ENCODE measurements around the gene EPHA3. TPM values are rescaled to one million over a fixed set of nuclear protein-coding genes. Genes with fewer than 3 reads are reported as not detected.

Gene EPHA3
- total and polyA plus RNA-seq, 7 donors, result 0.12 to 2.4 (median 0.64) TPM

GRCh38 chr3:89217148-89217685 is 109.8 kb downstream of the EPHA3 start:
- TF ChIP-seq, protein P1, sequence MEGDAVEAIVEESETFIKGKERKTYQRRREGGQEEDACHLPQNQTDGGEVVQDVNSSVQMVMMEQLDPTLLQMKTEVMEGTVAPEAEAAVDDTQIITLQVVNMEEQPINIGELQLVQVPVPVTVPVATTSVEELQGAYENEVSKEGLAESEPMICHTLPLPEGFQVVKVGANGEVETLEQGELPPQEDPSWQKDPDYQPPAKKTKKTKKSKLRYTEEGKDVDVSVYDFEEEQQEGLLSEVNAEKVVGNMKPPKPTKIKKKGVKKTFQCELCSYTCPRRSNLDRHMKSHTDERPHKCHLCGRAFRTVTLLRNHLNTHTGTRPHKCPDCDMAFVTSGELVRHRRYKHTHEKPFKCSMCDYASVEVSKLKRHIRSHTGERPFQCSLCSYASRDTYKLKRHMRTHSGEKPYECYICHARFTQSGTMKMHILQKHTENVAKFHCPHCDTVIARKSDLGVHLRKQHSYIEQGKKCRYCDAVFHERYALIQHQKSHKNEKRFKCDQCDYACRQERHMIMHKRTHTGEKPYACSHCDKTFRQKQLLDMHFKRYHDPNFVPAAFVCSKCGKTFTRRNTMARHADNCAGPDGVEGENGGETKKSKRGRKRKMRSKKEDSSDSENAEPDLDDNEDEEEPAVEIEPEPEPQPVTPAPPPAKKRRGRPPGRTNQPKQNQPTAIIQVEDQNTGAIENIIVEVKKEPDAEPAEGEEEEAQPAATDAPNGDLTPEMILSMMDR (IDR thresholded peaks at IDR 0.05), result no peak
- Histone ChIP-seq H3K4me1 (no peaks in the 10 kb centered on the region), H3K36me3 (ENCODE audit: insufficient read depth in 1 of 2, low read depth in 1 of 2) (no peaks in the 10 kb centered on the region), H3K27me3 (ENCODE audit: insufficient read depth in 3 of 3, low read length in 2 of 3) (no peaks in the 10 kb centered on the region), H3K9me3 (no peaks in the 10 kb centered on the region), H3K4me3 (no peak overlapping the region), H3K27ac (no peak overlapping the region)
- WGBS, 3 donors, result 24 to 33% (median 25%) methylated on average over 6 of the region's 6 CpGs
- no peak for ATAC-seq
- DNase-seq, result no peak
- intact Hi-C loops (cut with DNase I), result no loop called here

GRCh38 chr3:89221924-89222323 is 114.5 kb downstream of the EPHA3 start:
- DNase-seq, result no peak
- Histone ChIP-seq H3K27ac (no peak overlapping the region), H3K9me3 (no peaks in the 10 kb centered on the region), H3K4me3 (no peak overlapping the region), H3K36me3 (ENCODE audit: insufficient read depth in 1 of 2, low read depth in 1 of 2) (no peaks in the 10 kb centered on the region), H3K27me3 (ENCODE audit: insufficient read depth in 3 of 3, low read length in 2 of 3) (no peaks in the 10 kb centered on the region), H3K4me1 (no peaks in the 10 kb centered on the region)
- no peak for ATAC-seq
- TF ChIP-seq, protein P1 (IDR thresholded peaks at IDR 0.05), result no peak
- intact Hi-C loops (cut with DNase I), result no loop called here
- WGBS, 3 donors, result 73 to 82% (median 75%) methylated on average over 1 of the region's 1 CpG

DNA sequence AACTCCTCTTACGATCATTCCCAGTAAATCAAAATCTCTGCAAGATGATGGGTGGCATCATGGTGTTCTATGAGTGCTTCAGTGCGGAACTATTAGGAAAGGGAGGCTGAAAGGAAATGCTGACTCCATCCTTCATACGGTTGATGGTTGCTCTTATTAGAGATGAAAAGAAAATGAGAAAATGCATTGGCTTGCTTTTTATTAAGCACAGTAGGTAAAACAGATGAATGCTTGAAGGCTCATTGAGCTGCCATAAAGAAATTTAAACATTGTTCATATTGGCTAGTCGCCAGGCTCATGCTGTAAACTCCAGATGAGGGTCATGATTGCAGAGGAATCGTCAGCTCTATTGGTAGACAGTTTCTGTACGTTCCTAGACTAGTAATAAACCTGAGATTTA is 115.8 kb downstream of the EPHA3 start:
- TF ChIP-seq, protein P1 (IDR thresholded peaks at IDR 0.05), result no peak
- Histone ChIP-seq H3K4me1 (no peaks in the 10 kb centered on the region), H3K9me3 (no peaks in the 10 kb centered on the region), H3K4me3 (no peak overlapping the region), H3K27me3 (ENCODE audit: insufficient read depth in 3 of 3, low read length in 2 of 3) (no peaks in the 10 kb centered on the region), H3K36me3 (ENCODE audit: insufficient read depth in 1 of 2, low read depth in 1 of 2) (no peaks in the 10 kb centered on the region), H3K27ac (no peak overlapping the region)
- DNase-seq (no peak), ATAC-seq (no peak)
- intact Hi-C loops (cut with DNase I), result no loop called here
- 65 to 71% (median 68%) methylated on average over 6 of the region's 6 CpGs for WGBS, 3 donors

DNA sequence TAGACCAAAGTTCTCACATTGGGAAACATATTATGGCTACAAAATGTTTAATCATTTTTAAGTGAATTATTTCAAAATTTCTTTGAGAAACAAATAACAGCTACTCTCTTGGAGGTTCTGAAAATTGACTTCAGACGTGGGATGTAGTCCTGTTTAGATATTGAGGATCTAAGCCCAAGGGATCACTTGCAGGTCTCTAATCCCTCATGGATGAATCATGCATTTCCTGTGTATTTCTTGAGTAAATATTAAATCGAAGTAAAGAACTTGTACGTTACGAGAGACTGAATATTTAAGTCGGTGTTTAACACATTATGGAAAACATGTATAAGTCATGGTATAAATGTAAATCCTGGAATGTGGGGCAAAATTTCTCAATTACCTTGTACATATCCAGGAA is 119.8 kb downstream of the EPHA3 start:
- Histone ChIP-seq H3K27ac (no peak overlapping the region), H3K4me3 (no peak overlapping the region), H3K4me1 (no peaks in the 10 kb centered on the region), H3K36me3 (ENCODE audit: insufficient read depth in 1 of 2, low read depth in 1 of 2) (no peaks in the 10 kb centered on the region), H3K27me3 (ENCODE audit: insufficient read depth in 3 of 3, low read length in 2 of 3) (no peaks in the 10 kb centered on the region), H3K9me3 (no peaks in the 10 kb centered on the region)
- intact Hi-C loops (cut with DNase I), result no loop called here
- TF ChIP-seq, protein P1 (IDR thresholded peaks at IDR 0.05), result no peak
- 61 to 73% (median 62%) methylated on average over 5 of the region's 5 CpGs for WGBS, 3 donors
- ATAC-seq, result no peak
- no peak for DNase-seq

GRCh38 chr3:89227634-89228033 is 120.2 kb downstream of the EPHA3 start:
- no peak overlapping the region for H3K27ac ChIP-seq
- no peak for DNase-seq
- intact Hi-C loops (cut with DNase I), result no loop called here

More at GRCh38 chr3:89227634-89228033, 120.2 kb downstream of the EPHA3 start:
- ATAC-seq, result no peak
- Histone ChIP-seq H3K27me3 (ENCODE audit: insufficient read depth in 3 of 3, low read length in 2 of 3) (no peaks in the 10 kb centered on the region), H3K4me1 (no peaks in the 10 kb centered on the region), H3K36me3 (ENCODE audit: insufficient read depth in 1 of 2, low read depth in 1 of 2) (no peaks in the 10 kb centered on the region), H3K9me3 (no peaks in the 10 kb centered on the region), H3K4me3 (no peak overlapping the region)
- 13 to 24% (median 20%) methylated on average over 2 of the region's 2 CpGs for WGBS, 3 donors
- TF ChIP-seq, protein P1 (IDR thresholded peaks at IDR 0.05), result no peak
